Hematopoietic multipotent progenitor cell treated with erythropoietin and hydrocortisone succinate and interleukin-3 and kit ligand, for 8 days (in vitro differentiated cells): ENCODE data around the gene SUPT6H.
"Not testable (repeated sequence)": the region's sequence is repeated elsewhere in the genome, so short reads cannot be mapped to it uniquely, and the experiment has no call there.

ENCODE experiments used
- DNase-seq: peaks from one replicate; pipeline ENCODE4 v3.0.0-alpha.2; 2015

The SUPT6H gene

GRCh38 chr17:28703552-28704218 is 41.7 kb downstream of the SUPT6H start:
- DNase-seq = no peak

- DNase-seq = no peak
These were observed 42.3 kb downstream of the SUPT6H start for GRCh38 chr17:28704219-28704858.

- DNase-seq = no peak
These were observed 43.2 kb downstream of the SUPT6H start for GRCh38 chr17:28705074-28705659.

GRCh38 chr17:28705728-28706334 is 43.8 kb downstream of the SUPT6H start:
- no peak for DNase-seq

GRCh38 chr17:28706471-28707338 is 44.7 kb downstream of the SUPT6H start:
- no peak for DNase-seq

DNA sequence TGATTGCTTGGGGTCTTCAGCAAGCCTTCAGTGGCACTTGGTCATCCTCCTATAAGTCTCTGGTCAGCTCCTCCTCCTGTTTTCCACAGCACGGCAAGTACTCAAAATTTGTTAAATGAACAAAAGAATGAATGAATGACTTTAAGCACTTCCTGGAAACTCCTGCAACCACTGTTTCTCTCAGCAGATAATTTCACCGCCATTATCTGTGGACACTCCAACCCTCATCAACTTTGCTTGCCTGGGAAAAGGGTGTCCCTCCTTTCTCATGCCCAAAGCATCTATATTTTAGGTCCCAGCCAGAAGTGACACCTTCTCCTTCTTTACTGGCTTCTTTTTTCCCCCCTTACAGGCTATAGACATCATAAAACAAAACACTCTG is 45.3 kb downstream of the SUPT6H start:
- DNase-seq = no peak

DNA sequence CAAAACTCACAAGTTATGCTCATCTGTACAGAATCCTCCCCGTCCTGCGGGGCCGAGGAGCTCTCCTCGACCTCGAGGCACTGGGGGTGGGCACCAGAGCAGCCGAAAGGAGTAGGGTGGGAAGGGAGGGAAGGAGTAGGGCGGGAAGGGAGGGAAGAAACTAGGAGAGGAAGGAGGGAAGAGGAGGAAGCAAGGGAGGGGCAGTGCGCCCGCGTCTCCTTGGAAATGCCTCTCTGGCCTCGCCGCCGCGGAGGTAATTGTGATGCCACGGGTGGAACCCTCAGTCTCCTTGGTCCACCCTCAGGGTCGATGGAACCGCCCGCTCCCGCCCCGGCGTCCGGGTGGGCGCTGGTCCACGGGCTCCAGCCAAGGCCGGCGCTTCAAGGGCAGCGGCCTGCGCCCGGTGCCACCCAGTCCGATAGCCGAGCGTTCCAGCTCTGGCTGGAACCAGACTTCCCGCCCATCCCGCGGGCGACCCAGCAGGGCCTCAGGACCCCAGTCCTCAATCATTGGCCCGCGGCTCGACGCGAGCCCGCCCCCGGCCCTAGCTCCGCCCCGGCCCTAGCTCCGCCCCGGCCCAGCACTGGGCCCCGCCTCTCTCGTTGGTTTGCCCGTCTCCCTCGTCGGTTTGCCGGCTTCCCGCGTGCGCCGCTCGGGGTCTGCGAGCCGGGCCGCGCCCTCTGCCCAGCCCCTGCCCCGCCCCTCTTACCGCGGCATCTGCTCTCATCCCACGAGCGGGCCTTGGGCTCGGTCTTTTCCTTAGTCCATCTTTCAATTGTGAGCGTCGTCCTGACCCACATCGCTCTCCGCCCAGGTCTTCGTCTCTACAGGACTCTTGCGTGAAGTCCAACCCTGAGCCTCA is 49.1 kb downstream of the SUPT6H start:
- peak; percentile 90 for DNase-seq

GRCh38 chr17:28711723-28712031 is 49.7 kb downstream of the SUPT6H start, which contains the start of gene PROCA1:
Gene PROCA1 (minus strand): TSS chr17:28711888. CDS start chr17:28711660, 228 bp downstream.
- peak; percentile 72 for DNase-seq

DNA sequence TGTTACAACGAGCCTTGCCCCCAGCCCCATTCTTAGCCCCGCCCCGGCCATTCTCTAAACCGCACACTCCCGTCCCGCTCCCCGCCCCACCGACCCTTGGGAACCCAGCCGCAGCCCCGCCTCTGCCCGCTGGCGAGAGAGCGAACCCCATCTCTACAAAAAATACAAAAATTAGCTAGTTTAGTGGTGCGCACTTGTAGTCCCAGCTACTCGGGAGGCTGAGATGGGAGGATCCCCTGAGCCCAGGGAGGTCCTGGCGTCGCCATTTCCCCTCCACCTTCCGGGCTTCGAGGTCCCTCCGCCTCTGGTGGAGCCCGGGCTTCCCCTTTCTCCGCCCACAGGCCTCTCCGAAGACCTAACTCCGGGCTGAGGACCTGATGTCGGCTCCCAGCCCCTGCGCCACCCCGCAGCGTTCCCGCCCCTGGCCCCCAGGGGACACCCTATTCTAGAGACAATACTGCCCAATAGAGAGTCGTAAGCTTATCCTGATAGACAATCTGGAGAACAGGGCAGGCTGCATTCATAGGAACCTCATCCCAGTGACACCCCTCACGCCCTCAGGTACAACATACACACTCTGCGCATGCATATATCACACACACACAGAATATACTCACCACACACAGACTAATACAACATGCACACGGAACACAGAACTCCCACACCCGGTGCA is 50.2 kb downstream of the SUPT6H start:
- DNase-seq = peak; percentile 62

GRCh38 chr17:28712705-28713415 is 50.9 kb downstream of the SUPT6H start:
- DNase-seq = no peak

DNA sequence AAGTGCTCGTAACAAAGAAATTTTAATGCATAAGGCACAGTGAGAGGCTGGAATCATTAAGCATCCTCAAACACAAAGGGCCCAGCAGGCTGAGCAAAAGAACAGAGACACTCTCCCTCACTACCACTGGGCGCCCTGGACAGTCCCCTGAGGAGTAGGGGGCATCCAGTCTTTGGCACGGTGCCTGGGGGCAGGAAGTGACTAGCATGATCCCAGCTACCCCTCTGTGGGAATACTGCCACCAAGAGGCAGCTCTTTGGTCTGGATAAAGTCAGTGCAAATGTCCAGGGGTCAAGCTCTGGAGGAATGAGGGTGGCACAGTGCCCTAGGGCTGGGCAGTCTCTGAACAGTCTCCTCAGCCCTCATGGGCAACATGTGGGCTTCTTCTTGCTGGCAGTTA is 52.3 kb downstream of the SUPT6H start:
- DNase-seq = no peak

DNA sequence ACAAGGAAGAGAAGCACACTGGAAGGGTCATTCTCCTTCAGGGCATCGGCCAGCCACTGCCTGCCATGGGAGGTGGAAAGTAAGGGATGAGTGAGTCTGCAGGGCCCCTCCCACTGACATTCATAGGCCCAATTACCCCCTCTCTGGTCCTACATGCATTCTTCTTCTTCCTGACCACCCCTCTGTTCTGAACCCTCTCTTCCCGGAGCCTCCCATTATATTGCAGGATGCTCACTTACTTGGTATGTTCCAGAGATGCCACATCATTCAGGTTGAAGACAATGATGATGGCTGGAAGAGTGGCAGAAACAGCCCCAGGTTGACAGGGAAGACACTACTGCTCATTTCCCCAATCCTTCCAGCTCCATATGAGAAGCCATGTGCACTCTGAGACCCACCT is 53.2 kb downstream of the SUPT6H start:
- DNase-seq = no peak

GRCh38 chr17:28716740-28717577 is 55.0 kb downstream of the SUPT6H start:
- DNase-seq = no peak

- DNase-seq = no peak
These were observed 55.8 kb downstream of the SUPT6H start, which contains the start of gene RAB34 for GRCh38 chr17:28717578-28718332. Gene RAB34 (minus strand): TSS chr17:28717868. CDS start chr17:28717266, 602 bp downstream.

GRCh38 chr17:28718333-28719020 is 56.5 kb downstream of the SUPT6H start:
- no peak for DNase-seq

DNA sequence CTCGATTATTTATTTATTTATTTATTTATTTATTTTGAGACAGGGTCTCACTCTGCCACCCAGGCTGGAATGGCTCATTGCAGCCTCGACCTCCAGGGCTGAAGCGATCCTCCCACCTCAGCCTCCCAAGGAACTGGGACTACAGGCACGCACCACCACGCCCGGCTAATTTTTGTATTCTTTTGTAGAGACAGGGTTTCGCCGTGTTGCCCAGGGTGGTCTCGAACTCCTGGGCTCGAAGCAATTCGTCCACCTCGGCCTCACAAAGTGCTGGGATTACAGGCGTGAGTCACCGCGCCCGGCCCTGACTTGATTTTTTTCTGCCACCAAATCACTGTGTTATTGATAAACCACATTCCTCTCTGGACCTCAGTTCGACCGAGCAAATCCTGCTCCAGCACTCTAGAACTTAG is 57.0 kb downstream of the SUPT6H start:
- DNase-seq = no peak

- peak; percentile 59 for DNase-seq
These were observed 58.4 kb downstream of the SUPT6H start for GRCh38 chr17:28720247-28720996.

DNA sequence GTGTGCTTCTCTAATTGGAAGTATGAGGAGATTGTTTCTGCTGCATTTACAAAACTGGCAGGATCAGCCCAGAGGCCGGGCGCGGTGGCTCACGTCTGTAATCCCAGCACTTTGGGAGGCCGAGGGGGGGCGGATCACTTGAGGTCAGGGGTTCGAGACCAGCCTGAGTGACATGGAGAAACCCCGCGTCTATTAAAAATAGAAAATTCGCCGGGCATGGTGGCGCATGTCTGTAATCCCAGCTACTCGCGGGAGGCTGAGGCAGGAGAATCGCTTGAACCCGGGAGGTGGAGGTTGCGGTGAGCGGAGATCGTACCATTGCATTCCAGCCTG is 59.0 kb downstream of the SUPT6H start:
- DNase-seq = not testable (repeated sequence)
